LHCN-M2 (cell line): ENCODE data around the gene THSD7B. TPM values are rescaled to one million over a fixed set of nuclear protein-coding genes. Genes with fewer than 3 reads are reported as not detected.

Experiments
- DNase-seq: peaks from one replicate; pipeline ENCODE4 v3.0.0-alpha.2; 2012; ENCODE audit warnings: low read depth
- total RNA-seq: library from RNA; depleted of rRNA; stranded (reverse); fragments of >200 nt; gene quantifications from 2 replicates; pipeline ENCODE4 v1.2.3, GENCODE V29; 2014

Gene THSD7B
- total RNA-seq, 1 experiment from 2014 or later = not detected

DNA sequence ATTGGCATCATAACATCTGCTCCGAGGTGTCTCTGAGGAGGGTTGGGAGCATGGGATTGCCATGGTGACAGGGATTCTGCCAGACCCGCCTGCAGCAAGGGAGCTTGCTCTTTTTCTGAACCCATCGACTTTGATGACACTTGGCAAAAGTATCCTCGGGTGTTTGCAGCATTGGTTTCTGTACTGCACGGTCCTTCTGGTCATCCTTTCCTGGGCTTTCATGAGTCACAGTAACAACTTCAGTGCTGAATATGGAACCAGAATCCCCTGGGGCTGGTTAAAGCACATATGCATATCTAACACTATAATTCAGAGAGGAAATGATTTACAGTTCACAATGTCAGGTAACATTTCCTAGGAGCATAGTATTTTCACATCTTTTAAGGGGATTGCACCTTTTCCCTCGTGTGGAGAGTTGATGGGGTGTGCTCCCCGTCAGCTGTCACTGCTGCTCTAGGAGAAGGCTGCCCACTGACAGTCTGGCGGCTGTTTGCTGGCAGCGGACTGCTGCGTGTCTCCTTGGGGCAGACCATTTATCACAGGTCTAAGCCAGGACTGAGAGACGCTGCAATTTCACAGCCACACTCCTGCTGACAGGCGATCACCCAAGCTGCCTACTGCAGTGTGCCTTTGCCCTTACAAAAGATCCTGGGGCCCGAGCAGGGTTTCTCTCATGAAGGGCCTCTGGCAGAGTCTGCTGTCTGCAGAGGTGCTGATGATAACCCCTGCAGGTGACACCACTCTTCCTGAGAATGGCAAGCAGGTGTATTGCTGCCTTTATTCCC is 425.3 kb downstream of the THSD7B start:
- DNase-seq = peak; percentile 75

- DNase-seq = peak; percentile 53
These were observed 427.3 kb downstream of the THSD7B start for GRCh38 chr2:137192366-137193310.

GRCh38 chr2:137193401-137193800 is 428.1 kb downstream of the THSD7B start:
- DNase-seq = no peak

- no peak for DNase-seq
These were observed 428.8 kb downstream of the THSD7B start for GRCh38 chr2:137194111-137194510.

DNA sequence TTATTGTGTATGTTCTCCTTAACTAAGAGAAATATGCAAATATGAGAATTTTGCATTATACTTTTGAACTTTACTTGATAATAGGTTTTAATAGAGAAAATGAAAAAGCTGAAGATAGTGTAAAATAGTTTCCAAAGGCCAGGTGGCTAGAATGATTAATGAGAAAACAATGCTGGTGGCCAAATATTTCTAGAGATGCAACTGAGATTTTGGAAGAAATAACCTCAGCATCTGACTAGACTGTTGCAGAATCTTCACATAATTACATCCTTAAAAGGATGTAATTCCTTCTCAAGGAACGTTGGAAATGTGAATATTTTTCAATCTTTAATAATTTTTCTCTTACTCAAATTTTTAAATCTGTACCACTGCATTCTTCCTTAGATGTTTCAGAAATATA is 434.4 kb downstream of the THSD7B start:
- no peak for DNase-seq

DNA sequence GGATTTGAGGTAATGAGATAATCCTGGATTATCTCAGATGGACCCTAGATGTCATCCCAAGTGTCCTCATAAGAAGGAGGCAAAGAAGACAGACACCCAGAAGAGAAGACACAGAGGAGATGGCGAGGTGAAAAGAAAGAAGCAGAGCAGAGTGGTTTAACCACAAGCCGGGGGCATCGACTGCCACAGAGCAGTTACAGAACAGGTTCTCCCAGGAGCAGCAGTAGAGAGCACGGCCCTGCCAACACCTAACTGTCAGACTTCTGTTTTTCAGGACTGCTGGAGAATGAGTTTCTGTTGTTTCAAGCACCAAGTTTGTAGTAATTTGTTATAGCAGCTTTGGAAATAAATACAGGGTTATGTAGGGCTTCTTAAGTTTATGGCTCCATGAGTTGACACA is 437.0 kb downstream of the THSD7B start:
- no peak for DNase-seq

- DNase-seq = no peak
These were observed 440.0 kb downstream of the THSD7B start for GRCh38 chr2:137205324-137205723.

- no peak for DNase-seq
These were observed 440.7 kb downstream of the THSD7B start for GRCh38 chr2:137206069-137206468.

- no peak for DNase-seq
These were observed 441.7 kb downstream of the THSD7B start for GRCh38 chr2:137207030-137207429.

DNA sequence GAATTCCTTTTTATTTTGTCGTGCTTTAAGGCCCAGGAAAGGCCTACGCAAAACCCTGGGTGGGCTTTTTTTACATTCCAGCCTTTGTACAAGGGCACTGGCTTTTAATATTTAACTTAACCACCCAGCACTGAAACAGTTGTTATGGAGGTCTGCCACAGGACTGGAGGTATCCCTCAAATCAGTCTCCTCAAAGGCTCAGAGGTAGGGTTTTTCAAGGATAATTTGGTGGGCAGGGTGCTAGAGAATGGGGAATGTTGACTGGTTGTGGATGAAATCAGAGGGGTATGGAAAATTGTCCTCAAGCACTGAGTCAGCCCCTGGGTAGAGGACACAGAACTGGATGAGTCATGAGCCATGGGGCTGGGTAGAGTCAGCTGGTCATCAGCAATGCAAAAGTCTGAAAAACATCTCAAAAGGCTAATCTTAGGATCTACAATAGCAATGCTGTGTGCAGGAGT is 443.1 kb downstream of the THSD7B start:
- DNase-seq = peak; percentile 83

DNA sequence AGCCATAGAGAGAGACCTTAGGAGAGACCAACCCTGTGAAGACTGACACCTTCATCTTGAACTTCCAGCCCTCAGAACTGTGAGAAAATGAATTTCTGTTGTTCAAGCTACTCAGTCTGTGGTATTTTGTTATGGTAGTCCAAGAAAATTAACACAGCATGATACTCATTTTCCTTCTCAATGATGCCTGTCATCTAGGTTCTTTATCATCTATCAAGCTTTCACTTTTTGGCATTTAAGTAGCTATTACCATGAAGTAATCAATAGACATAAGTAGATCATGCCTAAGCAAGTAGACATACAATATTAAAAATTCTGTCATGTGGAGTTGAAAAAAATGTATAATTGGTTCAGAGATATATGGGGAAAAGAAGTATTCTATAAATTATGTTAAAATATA is 444.7 kb downstream of the THSD7B start:
- no peak for DNase-seq

- DNase-seq = no peak
These were observed 446.4 kb downstream of the THSD7B start for GRCh38 chr2:137211761-137212160.

DNA sequence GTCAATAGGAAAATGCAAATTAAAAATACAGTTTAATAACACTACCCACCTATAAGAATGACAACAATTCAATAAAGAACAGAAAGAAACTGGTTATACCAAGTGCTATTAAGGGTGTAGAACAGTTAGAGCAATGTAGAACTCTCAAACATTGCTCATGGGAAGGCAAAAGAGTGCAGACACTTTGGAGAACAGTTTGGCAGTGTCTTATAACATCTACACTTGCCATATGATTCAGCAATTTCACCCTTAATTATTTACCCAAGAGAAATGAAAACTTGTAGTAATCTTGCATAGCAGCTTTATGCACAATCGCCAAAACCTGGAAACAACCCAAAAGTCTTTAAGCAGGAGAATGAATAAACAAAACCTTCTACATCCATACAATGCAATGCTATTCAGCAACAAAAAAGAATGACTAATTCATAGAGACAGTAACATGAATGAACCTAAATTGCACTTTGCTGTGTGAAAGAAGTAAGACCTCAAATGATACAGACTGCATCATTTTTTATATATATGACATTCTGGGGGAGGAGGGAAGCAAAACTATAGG is 455.2 kb downstream of the THSD7B start:
- peak; percentile 20 for DNase-seq

DNA sequence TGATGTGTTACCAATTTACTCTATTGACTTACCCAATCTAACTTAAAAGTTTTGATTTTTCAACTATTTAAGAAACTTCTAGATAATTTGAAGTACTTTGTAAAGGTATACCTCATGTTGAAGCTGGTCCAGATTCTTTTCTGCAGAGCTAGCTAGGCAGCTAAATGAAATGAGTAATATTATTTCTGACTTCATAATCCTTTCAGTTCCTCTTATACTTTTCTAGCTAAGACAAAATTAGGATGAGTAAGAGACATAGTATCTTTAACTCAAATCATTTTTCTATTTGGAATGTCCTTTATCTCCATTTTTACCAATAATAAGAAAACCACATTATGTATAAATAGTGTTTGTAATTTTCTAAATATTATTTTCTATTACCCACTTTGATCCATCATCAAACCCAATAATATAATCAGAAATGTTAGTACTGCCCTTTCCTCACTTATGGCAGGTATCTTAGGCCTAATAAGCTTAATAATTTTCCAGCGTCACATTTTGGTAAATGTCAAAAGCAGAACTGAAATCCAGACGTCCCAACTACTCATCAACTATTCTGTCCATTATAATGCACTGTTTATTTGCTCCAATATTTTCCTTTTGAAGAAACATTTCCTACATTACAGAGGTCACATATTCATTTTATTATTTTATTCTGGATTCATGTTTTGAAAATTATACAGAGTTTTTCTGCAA is 456.6 kb downstream of the THSD7B start:
- DNase-seq = no peak

GRCh38 chr2:137223722-137224121 is 458.4 kb downstream of the THSD7B start:
- DNase-seq = no peak

GRCh38 chr2:137228566-137228965 is 463.2 kb downstream of the THSD7B start:
- DNase-seq = peak; percentile 68

DNA sequence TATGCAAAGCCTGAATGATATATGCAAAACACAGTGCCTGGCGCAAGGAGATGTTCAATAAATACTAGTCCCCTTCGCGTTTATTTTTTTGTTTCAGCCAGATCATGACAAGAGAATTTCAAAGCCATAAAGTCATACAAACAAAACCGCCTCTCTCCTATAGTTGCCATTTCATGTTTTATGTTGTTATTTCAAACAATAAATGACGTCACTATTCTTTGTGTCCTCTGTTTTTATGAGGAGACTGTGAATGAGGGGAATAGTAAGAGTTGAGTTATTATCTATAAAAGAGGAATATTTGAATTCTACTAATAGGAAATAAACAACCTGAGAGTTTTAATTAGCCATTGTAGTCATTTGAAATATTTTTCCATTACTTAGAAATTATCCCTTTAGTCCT is 464.5 kb downstream of the THSD7B start:
- peak; percentile 23 for DNase-seq

GRCh38 chr2:137231628-137232027 is 466.3 kb downstream of the THSD7B start:
- no peak for DNase-seq

- no peak for DNase-seq
These were observed 466.7 kb downstream of the THSD7B start for GRCh38 chr2:137232076-137232475.

DNA sequence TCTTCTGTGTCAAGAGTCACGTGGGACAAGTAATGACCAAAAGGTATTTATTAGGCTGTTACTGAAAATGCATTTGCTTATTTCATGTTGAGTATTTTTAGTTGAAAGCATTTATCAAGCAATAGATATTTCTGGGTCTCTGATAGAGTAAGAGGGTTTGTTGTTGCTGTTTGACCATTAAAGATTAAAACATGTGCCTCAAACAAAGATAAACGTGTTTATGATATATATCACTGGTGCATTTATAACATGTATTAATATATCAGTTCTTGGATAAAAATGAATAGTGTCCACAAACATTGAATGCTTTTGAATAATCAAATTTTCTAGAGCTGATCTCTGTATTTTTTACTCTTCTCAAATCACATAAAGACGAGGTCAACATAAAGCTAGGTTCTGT is 467.7 kb downstream of the THSD7B start:
- no peak for DNase-seq

DNA sequence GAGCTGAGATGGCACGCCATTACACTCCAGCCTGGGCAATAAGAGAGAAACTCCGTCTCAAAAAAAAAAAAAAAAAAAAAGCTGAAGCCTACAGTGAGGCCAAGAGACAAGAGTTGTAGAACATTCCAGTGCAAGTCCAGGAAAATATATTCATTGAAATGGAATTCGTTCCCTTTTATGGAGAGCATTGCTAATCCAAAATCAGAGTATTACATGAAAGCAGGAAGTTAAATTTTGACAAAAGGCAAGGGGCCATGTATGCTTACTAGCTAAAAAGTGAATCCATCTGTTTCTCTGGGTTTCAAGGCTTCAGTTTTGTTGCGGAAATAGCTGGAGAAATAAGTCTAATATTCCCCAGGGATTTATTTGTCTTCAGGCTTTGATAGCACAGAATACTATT is 471.7 kb downstream of the THSD7B start:
- peak; percentile 53 for DNase-seq

DNA sequence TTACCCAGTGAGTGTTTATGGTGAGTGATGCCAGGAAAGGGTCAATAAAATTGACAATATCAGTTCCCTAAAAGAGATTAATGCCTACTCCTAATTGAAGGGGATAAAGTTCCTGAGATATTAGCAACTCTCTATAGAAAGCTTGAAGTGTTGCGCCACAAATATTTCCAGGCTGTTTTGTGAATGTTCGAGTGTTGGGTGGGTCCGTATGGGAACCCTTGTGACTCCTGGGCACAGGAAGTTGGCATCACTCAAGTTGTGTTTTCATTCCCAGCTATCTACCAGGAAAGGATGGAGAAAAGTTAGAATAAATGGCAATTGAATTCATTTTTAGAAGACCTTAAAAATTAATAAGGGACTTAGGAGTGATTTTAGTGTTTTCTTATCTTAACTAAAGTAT is 472.7 kb downstream of the THSD7B start:
- no peak for DNase-seq
